Ishikawa (cell line): ENCODE data around the gene STAG1.
A peak's percentile ranks its signal among the peaks of the same experiment; 100 is the strongest.

Source experiments
- CEBPB ChIP-seq: IDR thresholded peaks from 2 replicates; pipeline ENCODE4 v1.6.1; 2012
- CREB1 ChIP-seq: IDR thresholded peaks from 2 replicates; pipeline ENCODE4 v1.6.1; 2012; ENCODE audit warnings: low read depth
- EGR1 ChIP-seq: IDR thresholded peaks from 2 replicates; pipeline ENCODE4 v1.6.1; 2012
- EP300 ChIP-seq: IDR thresholded peaks from 2 replicates; pipeline ENCODE4 v1.6.1; 2012; ENCODE audit warnings: borderline replicate concordance
- FOXM1 ChIP-seq: IDR thresholded peaks from 2 replicates; pipeline ENCODE4 v1.6.1; 2012; ENCODE audit warnings: low read depth, borderline replicate concordance
- MAX ChIP-seq: IDR thresholded peaks from 2 replicates; pipeline ENCODE4 v1.6.1; 2012
- NFIC ChIP-seq: IDR thresholded peaks from 2 replicates; pipeline ENCODE4 v1.6.1; 2012
- RAD21 ChIP-seq: IDR thresholded peaks from 2 replicates; pipeline ENCODE4 v1.6.1; 2012; ENCODE audit warnings: low read depth
- REST ChIP-seq: IDR thresholded peaks from 2 replicates; pipeline ENCODE4 v1.6.1; 2012; ENCODE audit warnings: low read depth, mild to moderate bottlenecking
- TAF1 ChIP-seq: IDR thresholded peaks from 2 replicates; pipeline ENCODE4 v1.6.1; 2012; ENCODE audit warnings: low read depth, mild to moderate bottlenecking
- TCF12 ChIP-seq: IDR thresholded peaks from 2 replicates; pipeline ENCODE4 v1.6.1; 2012; ENCODE audit warnings: low read depth
- TEAD4 ChIP-seq: IDR thresholded peaks from 2 replicates; pipeline ENCODE4 v1.6.1; 2012
- USF1 ChIP-seq: IDR thresholded peaks from 2 replicates; pipeline ENCODE4 v1.6.1; 2012
- YY1 ChIP-seq: IDR thresholded peaks from 2 replicates; pipeline ENCODE4 v1.6.1; 2012; ENCODE audit warnings: low read depth
- ZBTB7A ChIP-seq: IDR thresholded peaks from 2 replicates; pipeline ENCODE4 v1.6.1; 2012; ENCODE audit warnings: low read depth

Gene STAG1

GRCh38 chr3:136380530-136380929 is 371.6 kb downstream of the STAG1 start:
- TF ChIP-seq CREB1 (no peak), YY1 (no peak), TCF12 (no peak), ZBTB7A (no peak), NFIC (no peak), TAF1 (no peak)

GRCh38 chr3:136378011-136378410 is 374.2 kb downstream of the STAG1 start:
- TF ChIP-seq EGR1 (no peak), USF1 (no peak), REST (no peak), EP300 (no peak), NFIC (no peak)

GRCh38 chr3:136377508-136377907 is 374.7 kb downstream of the STAG1 start:
- no peak for TF ChIP-seq MAX
- TF ChIP-seq NFIC, result peak; percentile 46
- no peak for TF ChIP-seq YY1
- no peak for TF ChIP-seq RAD21
- no peak for TF ChIP-seq TAF1
- no peak for TF ChIP-seq TCF12
- TF ChIP-seq TEAD4, result no peak

GRCh38 chr3:136366289-136366688 is 385.9 kb downstream of the STAG1 start:
- TF ChIP-seq CEBPB (no peak), TCF12 (no peak), FOXM1 (no peak), EP300 (no peak), EGR1 (no peak), MAX (no peak), NFIC (no peak), TAF1 (no peak), USF1 (no peak), YY1 (no peak)

- TF ChIP-seq TEAD4 (no peak), FOXM1 (no peak)
Observed at GRCh38 chr3:136353461-136353860, 398.7 kb downstream of the STAG1 start.

- TF ChIP-seq FOXM1 (no peak), EGR1 (no peak), TAF1 (no peak), USF1 (no peak), ZBTB7A (no peak), RAD21 (no peak), CEBPB (no peak), REST (no peak), TCF12 (no peak), TEAD4 (no peak), NFIC (no peak)
Observed at GRCh38 chr3:136351905-136352304, 400.3 kb downstream of the STAG1 start.

- TF ChIP-seq TAF1, result no peak
- TF ChIP-seq REST, result no peak
- TF ChIP-seq YY1, result no peak
- no peak for TF ChIP-seq CEBPB
- TF ChIP-seq MAX, result no peak
- TF ChIP-seq RAD21, result no peak
- no peak for TF ChIP-seq TEAD4
- no peak for TF ChIP-seq CREB1
Observed at GRCh38 chr3:136351351-136351750, 400.8 kb downstream of the STAG1 start.
